Occipital lobe (tissue), 2 donors: ENCODE measurements around the gene ANKS1A. TPM values are rescaled to one million over a fixed set of nuclear protein-coding genes. Genes with fewer than 3 reads are reported as not detected.
"Not testable (repeated sequence)": the region's sequence is repeated elsewhere in the genome, so short reads cannot be mapped to it uniquely, and the experiment has no call there.

Source experiments
- DNase-seq: peaks from one replicate; lab custom pipeline; 2025; lab: John Stamatoyannopoulos, UW
- total RNA-seq: library from RNA; depleted of rRNA; stranded (reverse); fragments of >200 nt; gene quantifications from one replicate; pipeline ENCODE4 v1.2.3, GENCODE V29; 2014

The ANKS1A gene
- total RNA-seq, 1 donor from 2014 or later, result 11.4 TPM

DNA sequence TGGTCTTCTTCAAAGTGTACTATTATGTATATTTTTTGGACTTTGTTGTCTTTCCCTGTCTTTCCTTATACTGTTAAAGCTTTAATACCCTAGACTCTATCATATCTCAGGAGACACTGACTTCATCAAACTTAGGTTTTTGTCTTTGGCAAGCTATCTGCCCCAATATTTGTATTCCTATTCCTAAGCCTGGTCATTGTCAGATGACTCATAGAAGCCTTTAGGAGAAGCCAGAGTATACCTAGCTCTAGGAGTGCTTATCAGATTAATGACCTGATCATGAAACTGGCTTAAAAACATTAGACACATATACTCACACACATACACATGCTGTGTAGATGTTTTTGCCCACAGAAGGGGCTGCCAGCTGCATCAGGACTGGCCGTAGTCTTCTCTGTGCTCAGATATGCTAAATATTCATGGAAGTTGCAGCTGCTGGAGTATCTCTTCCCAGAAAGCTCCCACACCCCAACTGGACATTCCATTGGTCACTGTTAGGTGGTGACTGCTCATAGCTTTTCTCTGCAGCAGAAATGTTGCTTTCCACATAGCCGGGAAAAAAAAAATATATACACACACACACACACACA, 102.0 kb downstream of the ANKS1A start:
- DNase-seq, result no peak

DNA sequence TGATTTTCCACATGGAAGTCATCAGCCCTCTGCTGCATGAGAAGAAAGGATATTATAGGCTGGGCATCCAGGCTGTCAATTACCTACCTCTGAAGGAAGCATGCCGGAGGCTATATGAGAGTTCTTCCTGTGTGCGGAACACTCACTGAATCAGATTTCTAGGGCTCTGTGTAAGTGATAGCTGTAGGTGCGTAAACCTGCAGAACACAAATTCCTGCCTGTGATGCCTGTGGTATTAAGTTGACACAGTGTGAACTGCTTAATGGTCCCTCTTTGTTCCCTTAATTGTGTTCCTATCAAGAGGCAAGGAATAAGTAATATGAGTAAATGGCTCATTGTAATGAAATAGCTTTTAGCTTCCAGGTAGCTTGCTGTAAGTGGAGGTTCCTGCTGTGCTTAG, 103.3 kb downstream of the ANKS1A start:
- no peak for DNase-seq

DNA sequence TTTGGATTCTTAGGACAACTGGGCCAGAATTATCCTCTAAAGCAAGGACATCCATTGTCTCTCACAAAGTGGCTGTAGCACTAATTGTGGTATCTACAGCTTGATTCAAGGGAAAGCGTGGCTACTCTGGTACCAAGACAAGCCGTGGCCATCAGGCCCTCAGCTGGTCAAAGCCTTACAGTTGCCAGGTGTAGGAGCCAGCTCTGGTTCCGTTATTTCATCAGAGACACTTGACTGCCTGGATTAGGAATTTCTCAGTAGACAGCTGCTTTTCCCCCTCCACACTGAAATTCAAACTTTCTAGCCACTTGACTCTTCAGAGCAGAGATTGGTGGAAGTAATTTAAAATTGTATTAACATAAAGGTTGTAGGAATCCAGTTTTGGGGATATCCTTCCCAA, 104.2 kb downstream of the ANKS1A start:
- no peak for DNase-seq

DNA sequence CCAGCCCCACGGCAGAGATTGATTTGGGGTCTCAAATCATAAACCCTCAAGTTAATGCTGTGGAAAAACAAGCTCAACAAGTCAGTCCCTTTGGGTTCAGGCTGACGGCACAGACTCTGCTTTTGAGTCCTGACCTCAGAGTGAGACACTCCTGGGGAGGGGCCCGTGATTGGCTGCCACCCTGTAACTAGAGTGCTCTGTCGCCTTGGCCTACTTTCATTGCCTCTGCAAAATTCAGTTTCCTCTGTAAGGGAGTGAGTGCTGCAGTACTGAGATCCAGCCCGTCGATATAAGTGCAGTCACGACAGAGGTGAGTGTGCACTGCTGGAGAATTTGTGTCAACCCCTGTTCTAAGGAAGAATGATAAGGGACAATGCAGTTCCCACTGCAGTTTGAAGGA, 105.6 kb downstream of the ANKS1A start:
- DNase-seq, result no peak

DNA sequence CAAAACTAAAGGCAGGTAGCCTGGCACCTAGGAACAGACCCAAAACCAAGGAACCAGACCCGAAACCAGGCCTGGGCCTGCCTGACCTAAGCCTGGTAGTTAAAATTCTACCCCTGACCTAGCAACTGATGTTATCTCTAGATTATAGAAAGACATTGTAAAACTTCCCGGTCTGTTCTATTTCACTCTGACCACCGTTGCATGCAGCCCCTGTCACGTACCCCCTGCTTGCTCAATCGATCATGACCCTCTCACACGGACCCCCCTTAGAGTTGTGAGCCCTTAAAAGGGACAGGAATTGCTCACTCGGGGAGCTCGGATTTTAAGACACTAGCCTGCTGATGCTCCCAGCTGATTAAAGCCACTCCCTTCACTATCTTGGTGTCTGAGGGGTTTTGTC, 109.4 kb downstream of the ANKS1A start:
- not testable (repeated sequence) for DNase-seq

DNA sequence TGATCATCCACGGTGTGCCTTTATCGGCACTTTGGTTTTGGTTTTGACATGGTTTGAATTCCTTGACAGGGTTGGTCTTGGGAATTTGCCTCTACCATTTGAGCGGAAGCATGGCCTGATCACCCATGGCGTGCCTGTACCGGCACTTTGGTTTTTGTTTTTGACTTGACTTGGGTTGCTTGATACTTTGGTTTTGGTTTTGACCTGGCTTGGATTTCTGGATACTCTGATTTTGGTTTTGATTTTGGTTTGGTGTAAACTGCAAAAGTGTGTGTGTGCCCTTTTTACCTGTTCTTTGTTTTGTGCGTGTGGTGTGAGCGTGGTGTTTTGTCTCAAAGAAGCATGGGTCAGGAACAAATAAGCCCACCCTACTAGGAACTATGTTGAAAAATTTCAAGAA, 110.1 kb downstream of the ANKS1A start:
- not testable (repeated sequence) for DNase-seq

DNA sequence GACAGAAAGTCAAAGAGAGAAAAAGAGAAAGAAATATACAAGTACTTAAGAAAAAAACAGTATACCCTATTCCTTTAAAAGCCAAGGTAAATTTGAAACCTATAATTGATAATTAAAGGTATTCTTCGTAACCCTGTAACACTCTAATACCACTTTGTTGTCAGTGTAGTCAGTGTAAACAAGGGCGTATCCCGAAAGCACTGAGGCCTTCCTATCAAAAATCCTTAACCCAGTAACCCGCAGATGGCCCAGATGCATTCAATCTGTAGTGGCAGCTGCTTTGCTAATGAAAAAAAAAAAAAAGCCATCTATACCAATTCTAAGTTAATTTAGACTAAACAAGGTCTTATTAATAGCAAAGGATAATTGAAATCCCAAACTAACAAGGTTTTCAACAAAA, 110.9 kb downstream of the ANKS1A start:
- not testable (repeated sequence) for DNase-seq

DNA sequence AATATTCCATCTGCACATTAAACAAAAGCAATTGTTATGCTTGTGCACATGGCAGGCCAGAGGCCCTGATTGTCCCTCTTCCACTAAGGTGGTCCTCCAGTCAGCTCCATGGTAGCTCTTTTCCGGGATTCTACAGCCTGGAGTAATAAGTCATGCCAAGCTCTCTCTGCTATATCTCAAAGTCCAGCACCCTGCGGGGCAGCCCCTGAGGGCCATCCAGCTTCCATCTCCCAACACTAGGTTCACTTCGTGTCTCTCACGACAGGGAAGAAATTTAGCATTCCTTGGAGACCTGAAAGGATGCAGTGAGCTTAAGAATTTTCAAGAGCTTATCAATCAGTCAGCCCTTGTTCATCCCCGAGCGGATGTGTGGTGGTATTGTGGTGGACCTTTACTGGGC, 112.3 kb downstream of the ANKS1A start:
- DNase-seq, result not testable (repeated sequence)

DNA sequence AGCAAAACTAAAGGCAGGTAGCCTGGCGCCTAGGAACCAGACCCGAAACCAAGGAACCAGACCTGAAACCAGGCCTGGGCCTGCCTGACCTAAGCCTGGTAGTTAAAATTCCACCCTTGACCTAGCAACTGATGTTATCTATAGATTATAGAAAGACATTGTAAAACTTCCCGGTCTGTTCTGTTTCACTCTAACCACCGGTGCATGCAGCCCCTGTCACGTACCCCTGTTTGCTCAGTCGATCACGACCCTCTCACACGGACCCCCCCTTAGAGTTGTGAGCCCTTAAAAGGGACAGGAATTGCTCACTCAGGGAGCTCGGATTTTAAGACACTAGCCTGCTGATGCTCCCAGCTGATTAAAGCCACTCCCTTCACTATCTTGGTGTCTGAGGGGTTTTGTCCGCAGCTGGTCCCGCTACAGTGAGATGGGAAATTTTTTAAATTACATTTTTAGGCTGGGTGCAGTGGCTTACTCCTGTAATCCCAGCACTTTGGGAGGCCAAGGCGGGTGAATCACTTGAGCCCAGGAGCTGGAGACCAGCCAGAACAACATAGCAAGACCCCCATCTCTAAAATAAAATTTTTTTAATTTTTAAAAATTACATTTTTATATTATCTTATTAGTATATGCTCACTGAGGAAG, 115.0 kb downstream of the ANKS1A start:
- DNase-seq, result not testable (repeated sequence)

DNA sequence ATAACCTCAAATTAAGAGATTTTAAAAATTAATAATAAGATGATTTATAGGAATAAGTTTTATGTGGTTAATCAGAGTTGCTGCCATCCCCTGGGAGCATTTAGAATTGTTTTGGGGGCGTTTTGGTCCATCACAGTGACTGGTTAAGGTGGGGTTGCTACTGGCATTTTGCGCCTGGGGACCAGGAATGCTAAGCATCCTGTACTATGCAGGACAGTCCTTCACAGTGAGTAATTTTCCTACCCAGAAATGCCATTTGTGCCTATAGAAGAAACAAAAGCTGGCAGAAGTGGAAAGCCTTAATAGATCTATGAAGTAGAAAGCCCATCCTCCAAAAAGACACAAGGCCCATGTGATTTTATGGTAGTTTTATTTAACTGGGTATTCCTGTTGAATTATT, 118.0 kb downstream of the ANKS1A start:
- DNase-seq, result no peak

DNA sequence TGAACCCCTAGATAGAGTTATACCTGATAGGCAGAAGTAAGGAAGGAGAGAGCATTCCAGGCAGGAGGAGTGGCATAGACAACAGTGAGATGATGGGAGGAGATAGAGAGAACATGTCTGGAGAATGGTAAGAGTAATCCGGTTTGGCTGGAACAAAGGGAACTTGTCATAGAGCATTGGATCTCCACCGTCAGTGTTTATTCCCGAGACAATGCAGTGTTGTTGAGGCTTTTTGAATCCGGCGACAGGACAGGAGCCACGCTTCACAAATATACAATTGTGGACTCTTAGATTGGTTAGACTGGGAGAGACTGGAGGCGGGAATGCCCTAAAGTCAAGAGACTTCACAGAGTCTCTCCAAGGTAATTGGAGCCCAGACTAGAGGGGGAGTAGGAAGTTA, 119.8 kb downstream of the ANKS1A start:
- DNase-seq, result no peak

DNA sequence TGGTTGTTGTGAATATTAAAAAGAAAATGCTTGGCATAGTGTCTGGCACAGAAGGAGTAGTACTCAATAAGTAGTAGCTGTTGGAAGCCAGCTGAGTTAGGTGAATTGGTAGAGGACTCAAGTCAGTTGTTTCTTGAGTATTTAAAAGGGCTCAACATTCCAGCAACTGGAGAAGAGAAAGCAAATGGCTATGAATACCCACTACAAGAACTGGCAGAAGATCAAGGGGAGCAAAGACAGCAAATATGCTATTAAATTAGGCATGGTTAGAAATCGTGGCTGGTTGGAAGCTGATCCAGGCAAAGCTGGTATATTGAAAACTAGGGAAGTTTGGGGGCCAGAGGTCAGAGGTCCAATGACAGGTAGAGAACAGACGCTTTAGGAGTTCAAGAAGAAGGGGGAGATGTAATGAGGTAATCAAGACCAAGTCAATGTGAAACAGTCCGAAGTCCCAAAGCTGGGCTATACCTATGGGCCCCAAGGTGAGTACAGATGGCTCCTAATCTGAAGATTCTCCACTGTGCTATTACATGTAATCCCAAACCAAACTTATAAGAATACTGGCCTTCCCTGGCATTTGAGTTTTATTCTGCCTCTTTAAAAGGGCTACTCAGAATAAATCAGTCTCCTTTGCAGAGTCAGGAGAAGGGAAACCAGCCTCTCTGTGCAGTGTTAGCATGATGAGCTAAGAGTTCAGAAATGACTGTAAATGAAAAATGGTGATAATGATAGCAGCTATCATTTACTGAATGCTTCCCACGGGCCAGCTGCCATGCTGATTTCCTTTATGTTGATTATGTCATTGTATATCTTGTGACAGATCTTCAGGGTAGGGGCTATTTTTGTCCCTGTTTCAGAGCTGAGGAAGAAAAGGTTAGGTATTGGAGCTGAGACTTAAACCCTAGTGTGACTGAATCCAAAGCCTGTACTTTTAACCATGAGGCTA, 122.3 kb downstream of the ANKS1A start:
- no peak for DNase-seq

DNA sequence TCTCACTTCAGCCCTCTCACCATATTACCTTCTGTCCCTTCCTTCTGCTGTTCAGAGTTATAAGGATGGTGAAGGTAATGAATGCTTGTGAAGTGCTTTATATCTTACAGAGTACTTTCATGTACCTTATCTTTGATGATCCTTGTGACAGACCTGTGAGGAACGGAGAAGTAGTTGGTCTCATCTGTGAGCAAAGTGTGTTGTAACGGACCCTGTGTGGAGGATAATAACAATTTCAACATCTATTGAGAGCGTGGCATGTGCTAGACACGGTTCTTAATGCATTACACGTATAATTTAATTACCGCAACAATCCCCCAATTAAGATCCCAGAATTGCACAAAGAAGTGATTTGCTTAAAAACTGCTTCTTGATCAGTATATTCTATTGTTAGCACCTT, 124.6 kb downstream of the ANKS1A start:
- DNase-seq, result no peak

DNA sequence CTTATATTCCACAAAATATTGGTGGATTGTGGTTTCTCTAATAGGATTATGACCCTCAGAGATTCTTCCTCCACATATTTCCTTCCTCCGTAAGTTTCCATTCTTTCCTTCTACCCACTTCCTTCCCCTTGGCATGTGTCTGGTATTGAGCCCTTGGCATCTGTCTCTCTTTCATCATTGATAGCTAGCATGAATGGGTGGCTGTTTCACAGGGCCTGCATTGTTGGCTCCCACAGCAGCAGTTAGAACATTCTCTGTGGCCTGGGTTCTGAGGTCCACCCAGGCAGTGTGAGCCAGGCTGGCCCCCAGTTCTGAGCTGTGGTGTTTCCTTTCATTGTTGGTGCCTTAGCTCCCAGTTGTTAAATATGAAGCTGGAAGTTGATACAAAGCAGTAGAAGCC, 125.3 kb downstream of the ANKS1A start:
- DNase-seq, result peak; percentile 49

DNA sequence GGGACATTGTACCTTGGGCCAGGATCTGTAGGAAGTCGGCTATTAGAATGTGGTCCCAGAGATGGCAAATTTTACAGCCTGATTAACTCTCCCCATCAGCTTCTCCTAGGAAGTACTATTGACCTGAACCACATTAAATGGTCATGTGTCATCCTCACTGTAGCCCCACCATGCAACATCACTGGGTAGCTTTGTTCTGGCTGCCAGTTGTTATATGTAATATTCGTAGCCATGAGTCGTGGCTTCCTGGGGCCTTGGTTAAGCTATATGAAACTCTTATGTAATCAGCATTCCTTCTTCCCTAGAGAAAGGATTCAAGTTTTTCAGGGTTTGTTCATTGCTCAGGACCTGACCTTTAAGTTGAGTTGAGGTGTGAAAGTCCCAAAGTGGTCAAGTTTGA, 125.7 kb downstream of the ANKS1A start:
- no peak for DNase-seq

DNA sequence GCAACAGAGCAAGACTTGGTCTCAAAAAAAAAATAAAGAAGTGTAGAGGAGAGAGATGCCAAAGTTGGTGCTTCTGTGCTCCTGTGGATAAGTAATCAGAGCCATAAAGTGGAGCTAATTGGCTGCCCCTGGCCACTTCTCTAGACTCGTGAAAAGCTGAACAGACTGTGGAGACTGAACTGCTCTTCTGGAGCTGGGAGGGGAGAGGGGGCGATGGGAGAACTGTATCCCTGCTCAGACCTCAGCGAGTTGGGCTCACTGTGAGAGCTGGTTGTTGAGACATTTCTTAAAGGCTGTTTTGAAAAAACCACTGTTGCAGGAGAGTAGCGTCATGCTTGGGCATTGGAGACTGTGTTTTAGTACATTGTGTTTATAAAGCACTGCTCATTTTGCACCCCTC, 126.4 kb downstream of the ANKS1A start:
- DNase-seq, result no peak

DNA sequence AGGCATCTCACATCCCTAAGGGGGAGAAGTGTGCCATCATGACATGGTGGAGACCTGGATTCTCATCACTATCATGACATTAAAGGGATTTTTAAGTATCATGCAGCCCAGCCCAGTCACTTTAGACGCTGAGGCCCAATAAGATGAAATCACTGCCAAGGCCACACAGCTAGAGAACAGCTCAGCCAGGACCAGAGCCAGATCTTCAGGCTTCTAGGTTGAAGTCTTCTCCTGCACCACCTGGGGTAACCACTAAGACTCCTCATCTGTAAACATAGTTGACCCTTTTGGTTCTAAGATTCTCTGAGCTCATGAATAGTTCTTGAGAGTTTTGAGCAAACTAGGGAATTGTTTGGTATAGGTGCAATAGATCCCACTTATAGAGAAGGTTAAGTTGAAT, 126.9 kb downstream of the ANKS1A start:
- no peak for DNase-seq

DNA sequence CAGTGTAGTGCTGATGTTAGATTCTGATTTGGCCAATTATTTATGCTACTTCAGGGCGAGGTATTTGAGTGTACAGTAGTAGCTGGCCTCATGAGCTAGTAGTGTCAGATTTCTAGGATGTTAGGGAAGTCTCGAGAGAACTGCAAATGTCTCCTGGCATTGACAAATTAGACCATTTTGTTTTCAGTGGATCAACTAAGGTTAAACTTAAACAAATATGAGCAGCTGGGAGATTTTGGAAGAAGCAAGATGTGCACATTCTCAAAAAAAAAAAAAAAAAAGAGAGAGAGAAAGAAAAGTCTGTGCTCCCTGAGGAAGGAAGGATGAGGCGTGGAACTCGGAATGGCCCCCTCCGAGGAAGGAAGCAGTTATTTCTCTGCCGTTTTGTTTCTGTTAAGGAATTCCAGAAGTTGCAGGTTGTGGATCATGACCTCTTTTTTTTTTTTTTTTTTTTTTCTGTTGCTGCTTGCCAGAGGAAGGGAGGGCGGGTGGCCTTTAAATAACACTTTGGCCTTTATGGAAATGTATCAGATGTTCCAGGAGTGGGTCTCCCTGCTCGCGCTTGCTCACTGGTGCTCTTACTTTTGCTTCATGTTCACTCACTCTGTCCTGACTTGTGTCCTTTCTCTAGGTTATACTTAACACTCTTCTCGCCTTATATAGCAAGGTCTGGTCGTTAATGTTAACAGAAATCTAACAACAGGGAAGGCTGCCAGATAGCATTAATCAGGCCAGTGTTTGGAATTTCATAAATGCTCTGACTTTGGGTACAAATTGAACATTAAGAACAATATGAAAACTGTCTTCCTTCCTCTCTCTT, 127.7 kb downstream of the ANKS1A start:
- no peak for DNase-seq

DNA sequence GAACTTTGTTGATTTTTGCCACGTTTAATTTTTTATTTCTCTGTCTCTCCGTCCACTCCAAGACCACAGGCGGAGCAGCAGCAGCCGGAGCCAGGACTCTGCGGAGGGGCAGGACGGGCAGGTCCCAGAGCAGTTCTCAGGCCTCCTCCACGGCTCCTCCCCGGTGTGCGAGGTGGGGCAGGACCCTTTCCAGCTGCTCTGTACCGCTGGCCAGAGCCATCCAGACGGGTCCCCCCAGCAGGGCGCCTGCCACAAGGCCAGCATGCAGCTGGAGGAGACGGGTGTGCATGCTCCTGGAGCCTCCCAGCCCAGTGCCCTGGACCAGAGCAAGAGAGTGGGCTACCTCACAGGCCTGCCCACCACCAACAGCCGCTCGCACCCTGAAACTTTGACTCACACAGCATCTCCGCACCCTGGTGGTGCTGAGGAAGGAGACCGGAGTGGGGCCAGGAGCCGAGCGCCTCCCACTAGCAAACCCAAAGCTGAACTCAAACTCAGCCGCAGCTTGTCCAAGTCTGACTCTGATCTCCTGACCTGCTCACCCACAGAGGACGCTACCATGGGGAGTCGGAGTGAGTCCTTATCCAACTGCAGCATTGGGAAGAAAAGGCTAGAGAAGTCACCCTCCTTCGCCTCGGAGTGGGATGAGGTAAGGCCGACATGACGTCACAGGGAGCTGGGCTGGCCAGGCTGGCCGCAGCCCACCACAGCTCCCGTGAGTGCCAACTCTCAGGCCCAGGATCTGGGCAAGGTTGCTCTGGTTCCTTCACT, 128.5 kb downstream of the ANKS1A start:
- no peak for DNase-seq

DNA sequence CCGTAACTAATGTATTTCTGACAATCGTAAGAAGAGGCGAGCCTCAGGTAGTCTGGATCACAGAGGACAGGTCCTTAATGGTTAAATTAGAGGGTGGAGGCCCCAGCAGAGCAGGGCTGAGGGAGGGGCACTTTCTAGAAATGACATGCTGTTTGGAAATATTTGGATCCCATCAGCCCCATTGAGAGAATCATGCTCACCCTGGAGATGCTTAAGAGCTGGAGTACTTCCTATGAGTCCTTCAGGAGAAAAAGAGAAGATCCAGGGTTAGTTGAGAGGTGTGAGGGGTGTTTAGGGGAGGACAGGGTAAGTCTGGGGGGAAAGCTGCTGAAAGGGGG, 129.1 kb downstream of the ANKS1A start:
- no peak for DNase-seq

DNA sequence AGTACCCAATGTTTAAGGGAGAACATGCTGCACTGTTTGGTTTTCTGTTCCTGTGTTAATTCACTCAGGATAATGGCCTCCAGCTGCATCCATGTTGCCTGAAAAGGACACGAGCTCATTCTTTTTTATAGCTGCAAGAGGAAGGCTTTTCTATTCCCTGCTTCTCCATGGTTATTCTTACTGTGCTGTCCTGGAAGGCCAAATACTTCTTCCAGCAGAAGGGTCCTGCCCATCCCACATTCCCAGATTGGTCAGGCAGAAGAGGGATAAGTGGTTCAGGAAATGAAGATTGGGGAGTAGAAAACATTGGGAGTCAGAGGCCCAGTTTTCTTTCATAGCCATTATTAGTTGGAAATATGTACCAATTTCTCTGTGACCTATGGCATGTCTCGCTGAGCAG, 129.7 kb downstream of the ANKS1A start:
- DNase-seq, result no peak
